Measurements from ENCODE around the gene NUBP2. TPM values are rescaled to one million over a fixed set of nuclear protein-coding genes. Genes with fewer than 3 reads are reported as not detected.

NUBP2 gene
- total RNA-seq, 1 donor, result 26.2 TPM

GRCh38 chr16:1773703-1774447 is 8.9 kb upstream of the NUBP2 start:
- peaks cover 36% of the 10 kb centered on the region for H3K4me1 ChIP-seq (ENCODE audit: insufficient read depth, low read length)
- H3K4me3 ChIP-seq (ENCODE audit: low read length), result peak overlapping the region; percentile 88
- no peaks in the 10 kb centered on the region for H3K9me3 ChIP-seq (ENCODE audit: low read depth, low read length)
- H3K27me3 ChIP-seq (ENCODE audit: insufficient read depth, low read length), result no peaks in the 10 kb centered on the region

- Histone ChIP-seq H3K4me3 (ENCODE audit: low read length) (no peak overlapping the region), H3K4me1 (ENCODE audit: insufficient read depth, low read length) (peaks cover 36% of the 10 kb centered on the region), H3K27me3 (ENCODE audit: insufficient read depth, low read length) (no peaks in the 10 kb centered on the region), H3K9me3 (ENCODE audit: low read depth, low read length) (no peaks in the 10 kb centered on the region)
These were observed 8.3 kb upstream of the NUBP2 start for GRCh38 chr16:1774448-1774780.

- no peaks in the 10 kb centered on the region for H3K27me3 ChIP-seq (ENCODE audit: insufficient read depth, low read length)
- no peak overlapping the region for H3K4me3 ChIP-seq (ENCODE audit: low read length)
- H3K9me3 ChIP-seq (ENCODE audit: low read depth, low read length), result no peaks in the 10 kb centered on the region
- H3K4me1 ChIP-seq (ENCODE audit: insufficient read depth, low read length), result peaks cover 32% of the 10 kb centered on the region
These were observed 7.5 kb upstream of the NUBP2 start for GRCh38 chr16:1775006-1775845.

GRCh38 chr16:1775846-1776671 is 6.7 kb upstream of the NUBP2 start:
- Histone ChIP-seq H3K4me3 (ENCODE audit: low read length) (no peak overlapping the region), H3K27me3 (ENCODE audit: insufficient read depth, low read length) (no peaks in the 10 kb centered on the region), H3K4me1 (ENCODE audit: insufficient read depth, low read length) (peaks cover 32% of the 10 kb centered on the region), H3K9me3 (ENCODE audit: low read depth, low read length) (no peaks in the 10 kb centered on the region)

GRCh38 chr16:1776672-1776955 is 6.1 kb upstream of the NUBP2 start:
- Histone ChIP-seq H3K4me3 (ENCODE audit: low read length) (no peak overlapping the region), H3K4me1 (ENCODE audit: insufficient read depth, low read length) (peaks cover 38% of the 10 kb centered on the region), H3K9me3 (ENCODE audit: low read depth, low read length) (no peaks in the 10 kb centered on the region), H3K27me3 (ENCODE audit: insufficient read depth, low read length) (no peaks in the 10 kb centered on the region)

- Histone ChIP-seq H3K4me1 (ENCODE audit: insufficient read depth, low read length) (peaks cover 36% of the 10 kb centered on the region), H3K4me3 (ENCODE audit: low read length) (no peak overlapping the region), H3K27me3 (ENCODE audit: insufficient read depth, low read length) (no peaks in the 10 kb centered on the region), H3K9me3 (ENCODE audit: low read depth, low read length) (no peaks in the 10 kb centered on the region)
These were observed 5.8 kb upstream of the NUBP2 start for GRCh38 chr16:1776991-1777374.

- Histone ChIP-seq H3K9me3 (ENCODE audit: low read depth, low read length) (no peaks in the 10 kb centered on the region), H3K4me3 (ENCODE audit: low read length) (no peak overlapping the region), H3K27me3 (ENCODE audit: insufficient read depth, low read length) (no peaks in the 10 kb centered on the region), H3K4me1 (ENCODE audit: insufficient read depth, low read length) (peaks cover 30% of the 10 kb centered on the region)
These were observed 5.2 kb upstream of the NUBP2 start for GRCh38 chr16:1777375-1778199.

- no peaks in the 10 kb centered on the region for H3K9me3 ChIP-seq (ENCODE audit: low read depth, low read length)
- peaks cover 33% of the 10 kb centered on the region for H3K4me1 ChIP-seq (ENCODE audit: insufficient read depth, low read length)
- no peak overlapping the region for H3K4me3 ChIP-seq (ENCODE audit: low read length)
- no peaks in the 10 kb centered on the region for H3K27me3 ChIP-seq (ENCODE audit: insufficient read depth, low read length)
These were observed 4.3 kb upstream of the NUBP2 start for GRCh38 chr16:1778200-1779179.

GRCh38 chr16:1779234-1779701 is 3.5 kb upstream of the NUBP2 start:
- H3K9me3 ChIP-seq (ENCODE audit: low read depth, low read length), result no peaks in the 10 kb centered on the region
- H3K4me1 ChIP-seq (ENCODE audit: insufficient read depth, low read length), result peaks cover 32% of the 10 kb centered on the region
- no peaks in the 10 kb centered on the region for H3K27me3 ChIP-seq (ENCODE audit: insufficient read depth, low read length)
- H3K4me3 ChIP-seq (ENCODE audit: low read length), result no peak overlapping the region

GRCh38 chr16:1779741-1780676 is 2.8 kb upstream of the NUBP2 start:
- Histone ChIP-seq H3K4me1 (ENCODE audit: insufficient read depth, low read length) (peaks cover 25% of the 10 kb centered on the region), H3K9me3 (ENCODE audit: low read depth, low read length) (no peaks in the 10 kb centered on the region)

GRCh38 chr16:1780677-1781072 is 2.1 kb upstream of the NUBP2 start:
- H3K4me1 ChIP-seq (ENCODE audit: insufficient read depth, low read length), result peaks cover 23% of the 10 kb centered on the region
- no peaks in the 10 kb centered on the region for H3K9me3 ChIP-seq (ENCODE audit: low read depth, low read length)
- H3K27me3 ChIP-seq (ENCODE audit: insufficient read depth, low read length), result no peaks in the 10 kb centered on the region
- no peak overlapping the region for H3K4me3 ChIP-seq (ENCODE audit: low read length)

More at GRCh38 chr16:1779741-1780676, 2.8 kb upstream of the NUBP2 start:
- Histone ChIP-seq H3K27me3 (ENCODE audit: insufficient read depth, low read length) (no peaks in the 10 kb centered on the region), H3K4me3 (ENCODE audit: low read length) (no peak overlapping the region)

- peaks cover 23% of the 10 kb centered on the region for H3K4me1 ChIP-seq (ENCODE audit: insufficient read depth, low read length)
- peak overlapping the region; percentile 84 for H3K4me3 ChIP-seq (ENCODE audit: low read length)
- no peaks in the 10 kb centered on the region for H3K27me3 ChIP-seq (ENCODE audit: insufficient read depth, low read length)
- H3K9me3 ChIP-seq (ENCODE audit: low read depth, low read length), result no peaks in the 10 kb centered on the region
These were observed 1.5 kb upstream of the NUBP2 start for GRCh38 chr16:1781254-1781653.

Data from mononuclear cell (primary cell).